Measurements from ENCODE around the gene FOXC2. TPM values are rescaled to one million over a fixed set of nuclear protein-coding genes. Genes with fewer than 3 reads are reported as not detected.

FOXC2 gene
- total and polyA plus RNA-seq, 9 of the 15 experiments (the other 6 are each of a cell fraction or from before 2014, with no cell fraction given): 0.01 to 0.11 (median 0.10) TPM; not detected in 5

DNA sequence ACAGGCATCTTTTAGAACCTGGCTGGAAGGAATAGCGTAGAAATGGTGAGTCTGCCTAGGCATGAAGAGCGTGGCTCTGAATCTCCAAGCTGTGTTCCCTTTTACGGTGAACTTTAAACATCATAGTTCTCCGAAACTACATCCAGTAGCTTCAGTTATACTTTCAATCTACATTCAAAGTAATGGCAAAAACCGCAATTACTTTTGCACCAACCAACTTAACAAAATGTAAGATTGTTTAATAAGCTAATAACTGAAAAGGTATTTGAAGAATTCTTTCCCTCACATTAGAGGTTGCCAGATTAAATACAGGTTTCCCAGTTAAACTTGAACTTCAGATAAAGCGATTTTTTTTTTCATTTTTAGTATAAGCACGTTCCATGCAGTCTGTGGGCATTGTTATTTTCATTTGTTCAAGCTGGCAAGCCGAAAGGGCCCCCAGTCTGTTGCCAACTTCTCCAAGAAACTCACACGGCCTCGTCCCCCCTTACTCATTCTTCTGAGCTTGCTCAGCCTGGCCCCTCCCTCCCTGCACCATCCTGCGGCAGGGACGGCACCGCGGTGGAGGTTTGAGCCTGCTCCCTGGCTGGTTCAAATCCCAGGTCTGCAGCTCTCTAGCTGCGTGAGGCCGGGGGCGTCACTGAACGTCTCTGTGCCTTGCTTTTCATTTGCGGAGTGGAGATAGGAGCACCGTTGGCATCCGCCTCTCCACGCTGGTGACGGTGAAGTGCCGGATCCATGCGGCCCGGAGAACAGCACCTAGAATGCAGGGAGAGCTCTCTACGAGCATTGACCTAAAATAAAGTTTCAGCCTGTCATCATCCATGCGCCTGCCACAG lies 8.1 kb upstream of the FOXC2 start:
- no peaks in the 10 kb centered on the region for H4K20me1 ChIP-seq (replicated peaks; ENCODE audit: control insufficient read depth, insufficient read depth, low read length)
- no peak for ATAC-seq
- H3K9me3 ChIP-seq (replicated peaks; ENCODE audit: control insufficient read depth, insufficient read depth, low read depth, low read length): no peaks in the 10 kb centered on the region
- no TSS peak for BruUV-seq (replicated peaks)
- peaks cover 12% of the 10 kb centered on the region for H3K79me2 ChIP-seq (ENCODE audit: control insufficient read depth, insufficient read depth, low read length)
- no peaks in the 10 kb centered on the region for H3K9me1 ChIP-seq (ENCODE audit: control insufficient read depth, insufficient read depth, low read length)
- no peak overlapping the region for H3K4me3 ChIP-seq
- peaks cover 0 to 12% of the 10 kb centered on the region in 2 experiments; a peak in 3 of 5 replicates for H3K4me1 ChIP-seq (replicated peaks in 1 of 2; ENCODE audit: control insufficient read depth in 2 of 2, insufficient read depth in 2 of 2, low read length in 2 of 2)
- ChIA-PET CTCF (ENCODE audit: low intra/inter-chr PET ratio) (no interaction called here), POLR2A (interaction anchor here (0.6 to 0.7 kb wide), 2 partner anchors 222 to 492 kb away, joined by 3 read pairs; no protein-coding TSS in a partner anchor)
- H3K27me3 ChIP-seq (ENCODE audit: control insufficient read depth in 2 of 2, insufficient read depth in 2 of 2, low read length in 2 of 2): peaks cover 24 to 38% of the 10 kb centered on the region in 2 experiments; a peak in 4 of 5 replicates
- DNase-seq (ENCODE audit: extremely low read depth in 1 of 4, low spot score in 3 of 4): no peak
- WGBS (ENCODE audit: insufficient coverage, low coverage, missing lambda C conversion rate): 19% methylated on average over 27 of the region's 28 CpGs
- H3K4me2 ChIP-seq (ENCODE audit: insufficient read depth, low read length): no peak overlapping the region
- TF ChIP-seq RB1 (IDR thresholded peaks at IDR 0.05; ENCODE audit: low read depth) (no peak), TAF9B (IDR thresholded peaks at IDR 0.05; ENCODE audit: partially characterized antibody) (no peak), MYC (IDR thresholded peaks at IDR 0.05; ENCODE audit: low read depth, low read length) (no peak), MYC (CRISPR knock-in tag; IDR thresholded peaks at IDR 0.05; ENCODE audit: borderline replicate concordance, low read depth) (no peak)
- TF ChIP-seq, protein P1, sequence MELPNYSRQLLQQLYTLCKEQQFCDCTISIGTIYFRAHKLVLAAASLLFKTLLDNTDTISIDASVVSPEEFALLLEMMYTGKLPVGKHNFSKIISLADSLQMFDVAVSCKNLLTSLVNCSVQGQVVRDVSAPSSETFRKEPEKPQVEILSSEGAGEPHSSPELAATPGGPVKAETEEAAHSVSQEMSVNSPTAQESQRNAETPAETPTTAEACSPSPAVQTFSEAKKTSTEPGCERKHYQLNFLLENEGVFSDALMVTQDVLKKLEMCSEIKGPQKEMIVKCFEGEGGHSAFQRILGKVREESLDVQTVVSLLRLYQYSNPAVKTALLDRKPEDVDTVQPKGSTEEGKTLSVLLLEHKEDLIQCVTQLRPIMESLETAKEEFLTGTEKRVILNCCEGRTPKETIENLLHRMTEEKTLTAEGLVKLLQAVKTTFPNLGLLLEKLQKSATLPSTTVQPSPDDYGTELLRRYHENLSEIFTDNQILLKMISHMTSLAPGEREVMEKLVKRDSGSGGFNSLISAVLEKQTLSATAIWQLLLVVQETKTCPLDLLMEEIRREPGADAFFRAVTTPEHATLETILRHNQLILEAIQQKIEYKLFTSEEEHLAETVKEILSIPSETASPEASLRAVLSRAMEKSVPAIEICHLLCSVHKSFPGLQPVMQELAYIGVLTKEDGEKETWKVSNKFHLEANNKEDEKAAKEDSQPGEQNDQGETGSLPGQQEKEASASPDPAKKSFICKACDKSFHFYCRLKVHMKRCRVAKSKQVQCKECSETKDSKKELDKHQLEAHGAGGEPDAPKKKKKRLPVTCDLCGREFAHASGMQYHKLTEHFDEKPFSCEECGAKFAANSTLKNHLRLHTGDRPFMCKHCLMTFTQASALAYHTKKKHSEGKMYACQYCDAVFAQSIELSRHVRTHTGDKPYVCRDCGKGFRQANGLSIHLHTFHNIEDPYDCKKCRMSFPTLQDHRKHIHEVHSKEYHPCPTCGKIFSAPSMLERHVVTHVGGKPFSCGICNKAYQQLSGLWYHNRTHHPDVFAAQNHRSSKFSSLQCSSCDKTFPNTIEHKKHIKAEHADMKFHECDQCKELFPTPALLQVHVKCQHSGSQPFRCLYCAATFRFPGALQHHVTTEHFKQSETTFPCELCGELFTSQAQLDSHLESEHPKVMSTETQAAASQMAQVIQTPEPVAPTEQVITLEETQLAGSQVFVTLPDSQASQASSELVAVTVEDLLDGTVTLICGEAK (IDR thresholded peaks at IDR 0.05): peak; percentile 56
- TF ChIP-seq, protein P1 (CRISPR knock-in tag; IDR thresholded peaks at IDR 0.05): no peak
- FAIRE-seq: no peak
- intact Hi-C loops (cut with micrococcal nuclease): no loop called here
- no peaks in the 10 kb centered on the region for H3K36me3 ChIP-seq (ENCODE audit: control insufficient read depth, insufficient read depth, low read length)
- H2AFZ ChIP-seq (ENCODE audit: low read depth, low read length): no peak overlapping the region
- in situ Hi-C loops (cut with MboI): loop anchor here (25.0 kb wide), 1 partner anchor 1079 kb away; no protein-coding TSS in a partner anchor
- no peak overlapping the region for H3K9ac ChIP-seq (ENCODE audit: insufficient read depth in 1 of 2, low read depth in 2 of 2, low read length in 2 of 2)
- no peak overlapping the region for H3K27ac ChIP-seq (ENCODE audit: extremely low read depth, low read depth, low read length)
